HG03521 (cell line): ENCODE data around the gene BST1.
A peak's percentile ranks its signal among the peaks of the same experiment; 100 is the strongest.

Source experiments
- ATAC-seq: cut with Tn5 transposase; IDR thresholded peaks from one replicate; pipeline ENCODE4 v1.9.1; 2021; ENCODE audit warnings: mild to moderate bottlenecking, moderate library complexity; ENCODE audit not compliant: unreplicated experiment

The BST1 gene

GRCh38 chr4:15777697-15778288 lies 74.9 kb downstream of the BST1 start:
- no peak for ATAC-seq

DNA sequence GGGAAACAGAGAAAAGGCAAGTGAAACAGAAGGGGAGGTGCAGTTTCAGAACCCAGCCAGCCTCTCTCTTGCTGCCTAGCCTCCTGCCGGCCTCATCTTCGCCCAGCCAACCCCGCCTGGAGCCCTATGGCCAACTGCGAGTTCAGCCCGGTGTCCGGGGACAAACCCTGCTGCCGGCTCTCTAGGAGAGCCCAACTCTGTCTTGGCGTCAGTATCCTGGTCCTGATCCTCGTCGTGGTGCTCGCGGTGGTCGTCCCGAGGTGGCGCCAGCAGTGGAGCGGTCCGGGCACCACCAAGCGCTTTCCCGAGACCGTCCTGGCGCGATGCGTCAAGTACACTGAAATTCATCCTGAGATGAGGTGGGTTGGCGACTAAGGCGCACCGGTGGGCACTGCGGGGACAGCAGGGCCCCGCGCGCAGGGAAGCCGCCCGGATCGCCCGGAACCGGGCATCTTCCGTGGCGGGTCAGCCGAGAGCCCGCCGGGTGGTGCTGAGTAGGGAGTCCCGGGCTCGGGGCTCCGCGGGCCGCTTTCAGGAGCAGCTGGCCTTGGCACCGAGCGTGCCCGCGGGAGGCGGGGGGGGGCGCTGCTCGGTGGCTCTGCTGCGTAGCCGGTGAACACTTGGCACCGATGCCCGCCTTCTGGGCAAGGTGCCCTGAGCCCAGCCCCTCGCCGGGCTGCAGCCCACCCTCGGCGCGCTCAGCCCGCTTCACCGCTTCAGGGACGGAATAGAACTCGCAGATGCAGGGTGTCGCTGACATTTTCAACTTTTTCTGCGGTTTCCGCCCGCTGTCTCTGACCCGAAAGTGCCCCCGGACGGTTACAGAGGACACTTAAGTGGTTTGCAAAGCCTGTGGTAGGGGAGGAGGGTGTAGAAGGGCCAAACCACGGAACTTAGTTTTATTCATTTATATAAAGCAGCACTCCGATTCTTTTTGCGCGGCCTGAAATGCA lies 75.7 kb downstream of the BST1 start, which contains the start of gene CD38:
CD38 (plus strand) TSS at position 40 of the 953 bp plus-strand sequence; CDS start at position 127, 87 bp downstream.
- peak; percentile 71 for ATAC-seq

DNA sequence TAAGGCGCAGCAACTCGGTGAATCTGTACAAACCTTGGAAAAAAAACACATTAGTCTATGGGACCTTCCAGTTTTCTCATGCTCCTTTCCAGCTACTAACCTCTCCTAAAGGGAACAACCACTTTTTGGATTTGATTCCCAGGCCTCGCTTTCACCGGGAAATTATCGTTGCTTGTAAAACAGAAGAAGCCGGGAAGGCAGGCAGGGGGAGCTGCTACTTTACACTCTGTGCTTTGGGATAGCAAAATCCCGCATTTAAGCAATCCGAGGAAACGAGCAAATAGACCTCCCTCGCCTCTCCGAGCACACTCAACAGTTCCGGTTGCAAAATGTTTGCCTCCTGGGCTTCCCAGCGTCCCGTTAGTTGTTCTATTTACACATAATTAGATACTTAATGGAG lies 76.4 kb downstream of the BST1 start:
- ATAC-seq = no peak

GRCh38 chr4:15779809-15780208 lies 76.9 kb downstream of the BST1 start:
- no peak for ATAC-seq

DNA sequence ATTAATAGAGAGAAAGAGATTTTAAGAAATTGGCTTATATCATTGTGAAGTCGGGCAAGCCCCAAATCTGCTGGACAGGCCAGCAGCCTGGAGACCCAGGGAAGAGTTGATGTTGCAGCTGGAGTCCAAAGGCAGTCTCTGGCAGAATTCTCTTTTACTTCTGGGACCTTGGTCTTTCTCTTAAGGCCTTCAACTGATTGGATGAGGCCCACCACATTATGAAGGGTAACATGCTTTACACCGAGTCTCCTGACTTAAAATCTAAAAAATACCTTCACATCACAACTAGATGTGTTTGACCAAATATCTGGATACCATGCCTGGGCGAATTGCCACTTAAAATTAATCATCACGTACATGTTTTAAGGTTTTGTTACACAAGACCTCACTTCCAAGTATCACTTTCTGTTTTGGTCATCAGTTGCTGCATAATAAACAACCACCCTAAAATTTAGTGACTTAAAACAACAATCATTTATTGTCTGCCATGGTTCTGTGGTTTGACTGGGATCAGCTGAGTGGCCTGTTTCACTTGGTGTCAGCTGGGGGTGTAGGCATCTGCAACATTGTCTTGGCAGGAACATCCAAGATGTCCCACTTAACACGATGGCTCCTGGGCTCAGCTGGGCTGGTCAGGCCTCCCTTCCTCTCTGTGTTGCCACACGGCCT lies 78.7 kb downstream of the BST1 start:
- peak; percentile 16 for ATAC-seq
